GM12878 (cell line): ENCODE results near the gene LINC00237. TPM values are rescaled to one million over a fixed set of nuclear protein-coding genes. Genes with fewer than 3 reads are reported as not detected.

Experiments
- ATAC-seq: fragments of 200-7000 bp; cut with Tn5 transposase; 3 replicates; pipeline ENCODE4 v1.9.1; 2020; ENCODE audit warnings: mild to moderate bottlenecking, moderate library complexity
- BruUV-seq: library from RNA; stranded (reverse); fragments of 400-500 nt; replicated peaks from 2 replicates; lab custom pipeline; 2021; lab: Mats Ljungman, UMichigan
- CTCF ChIA-PET: fragments of 300-600 bp; sonication (Branson Sonifier 250); formaldehyde crosslinking; extraction: SDS; loops from one replicate; lab custom pipeline; 2021; ENCODE audit warnings: inconsistent platforms; lab: Yijun Ruan, JAX
- POLR2A ChIA-PET: fragments of 350-600 bp; formaldehyde crosslinking; extraction: SDS; loops from one replicate; lab custom pipeline; 2021; ENCODE audit warnings: inconsistent platforms; lab: Charles Lee
- RAD21 ChIA-PET: fragments of 300-600 bp; sonication (Branson Sonifier 250); formaldehyde crosslinking; loops from one replicate; lab custom pipeline; 2023; ENCODE audit warnings: antibody characterized with exemption; ENCODE audit not compliant: unreplicated experiment; lab: Charles Lee
- SMC1A ChIA-PET: fragments of 300-600 bp; sonication (Branson Sonifier 250); formaldehyde crosslinking; loops from one replicate; lab custom pipeline; 2023; ENCODE audit not compliant: unreplicated experiment, uncharacterized antibody; lab: Charles Lee
- DNase-seq: peaks from one replicate; pipeline ENCODE4 v3.0.0-alpha.2; 2011; ENCODE audit warnings: low read depth, low spot score
- FAIRE-seq: peaks from 3 replicates; lab custom pipeline; 2011; peaks lifted over from hg19 to GRCh38; lab: Jason Lieb, UNC
- H2AFZ ChIP-seq: 2 replicates; pipeline ENCODE4 v1.6.0; 2011; ENCODE audit warnings: low read depth, low read length, control low read depth; ENCODE audit not compliant: control insufficient read depth
- H3K27ac ChIP-seq: 2 replicates; pipeline ENCODE4 v1.5.1; 2011; ENCODE audit warnings: control low read depth; ENCODE audit not compliant: control insufficient read depth, insufficient read depth
- H3K27me3 ChIP-seq, 2 experiments: replicated peaks in 1 of 2; 2 replicates each; pipeline versions ENCODE4 v1.6.0 to v1.6.1; 2011; ENCODE audit warnings: low read length in 1 of 2; ENCODE audit not compliant: control insufficient read depth in 2 of 2, insufficient read depth in 2 of 2
- H3K36me3 ChIP-seq, 2 experiments: 2 replicates each; pipeline ENCODE4 v1.5.1; 2011; ENCODE audit warnings: low read length in 1 of 2; ENCODE audit not compliant: control insufficient read depth in 2 of 2, insufficient read depth in 2 of 2
- H3K4me1 ChIP-seq: 2 replicates; pipeline ENCODE4 v1.6.1; 2011; ENCODE audit warnings: mild to moderate bottlenecking, low read length, moderate library complexity, mixed read lengths; ENCODE audit not compliant: control insufficient read depth, insufficient read depth
- H3K4me2 ChIP-seq: 2 replicates; pipeline ENCODE4 v1.6.0; 2011; ENCODE audit warnings: control low read depth; ENCODE audit not compliant: control insufficient read depth, insufficient read depth
- H3K4me3 ChIP-seq: fragments of 200-600 bp; sonication (generic); 2 replicates; pipeline ENCODE4 v1.5.1; 2016
- H3K79me2 ChIP-seq: 2 replicates; pipeline ENCODE4 v1.6.0; 2011; ENCODE audit warnings: low read length; ENCODE audit not compliant: control insufficient read depth, insufficient read depth
- H3K9ac ChIP-seq: 2 replicates; pipeline ENCODE4 v1.8.0; 2011; ENCODE audit warnings: low read length, control low read depth, mixed read lengths; ENCODE audit not compliant: control insufficient read depth, insufficient read depth
- H3K9me3 ChIP-seq: replicated peaks from 3 replicates; pipeline ENCODE4 v1.5.1; 2011; ENCODE audit warnings: mild to moderate bottlenecking, low read length; ENCODE audit not compliant: control insufficient read depth, insufficient read depth
- H4K20me1 ChIP-seq: 2 replicates; pipeline ENCODE4 v1.6.0; 2011; ENCODE audit not compliant: control insufficient read depth, insufficient read depth
- BCL11A ChIP-seq: IDR thresholded peaks from 2 replicates; pipeline ENCODE4 v1.6.1; 2011; ENCODE audit warnings: low read depth, low read length
- MYC ChIP-seq: IDR thresholded peaks from 2 replicates; pipeline ENCODE4 v1.6.1; 2011; ENCODE audit warnings: mild to moderate bottlenecking, low read length, moderate library complexity, inconsistent platforms; ENCODE audit not compliant: insufficient read depth, insufficient replicate concordance, insufficient read length, severe bottlenecking
- POLR2AphosphoS2 ChIP-seq: IDR thresholded peaks from 2 replicates; pipeline ENCODE4 v1.6.1; 2011; ENCODE audit warnings: low read depth, mild to moderate bottlenecking, low read length, improper control_type of control experiment, moderate library complexity
- SRF ChIP-seq, 2 experiments: IDR thresholded peaks; 2 replicates each; pipeline ENCODE4 v1.6.1; 2011; ENCODE audit warnings: low read depth in 2 of 2, low read length in 2 of 2, mild to moderate bottlenecking in 1 of 2, moderate library complexity in 1 of 2
- TCF3 ChIP-seq: IDR thresholded peaks from 2 replicates; pipeline ENCODE4 v1.6.1; 2012; ENCODE audit warnings: low read depth, mild to moderate bottlenecking, low read length, borderline replicate concordance; ENCODE audit not compliant: insufficient read depth
- WRNIP1 ChIP-seq: IDR thresholded peaks from 2 replicates; pipeline ENCODE4 v1.6.1; 2011; ENCODE audit warnings: low read depth, low read length, improper control_type of control experiment, borderline replicate concordance
- ZBTB40 ChIP-seq: fragments of 450-650 bp; IDR thresholded peaks from 2 replicates; pipeline ENCODE4 v1.6.1; 2016; ENCODE audit warnings: mild to moderate bottlenecking, moderate library complexity, borderline replicate concordance
- WGBS: methylation state at CpG from one replicate; pipeline ENCODE4 v1.1.6; 2016; ENCODE audit warnings: low lambda C conversion rate; ENCODE audit not compliant: insufficient replicate concordance, insufficient coverage; ENCODE audit errors: missing lambda C conversion rate; 5-methylcytosine and 5-hydroxymethylcytosine counted together
- in situ Hi-C: fragments of 300-500 bp; cut with MboI; formaldehyde crosslinking; loops from 9 replicates; pipeline ENCODE4 v1.14.3; 2018; ENCODE audit warnings: mixed read lengths
- intact Hi-C: fragments of 100-400 bp; cut with micrococcal nuclease; formaldehyde crosslinking; loops from one replicate; pipeline ENCODE4 v1.14.2; 2022; ENCODE audit not compliant: unreplicated experiment
- polyA plus RNA-seq, 11 experiments: library from polyadenylated mRNA; depleted of rRNA in 4 of 11; unstranded in 6 of 11; stranded (reverse) in 5 of 11; fragments of >200 nt; fragmentation: Nextera tagmentation in 4 of 11; fragmentation: Illumina TruSeq in 1 of 11; extraction: Ambion mirVana in 4 of 11; extraction: Trizol in 1 of 11; gene quantifications; 1 replicate in 1 of 11; 2 replicates in 10 of 11; pipeline versions ENCODE4 v1.2.1 to v1.2.3, GENCODE V29; 2011 to 2016; ENCODE audit warnings: inconsistent platforms in 2 of 11, missing spikeins in 2 of 11, low read depth in 1 of 11
- total RNA-seq, 4 experiments: library from RNA; depleted of rRNA in 3 of 4; stranded (reverse); fragments of >200 nt in 3 of 4; fragmentation: Illumina TruSeq in 1 of 4; extraction: Trizol in 1 of 4; gene quantifications; 2 replicates each; pipeline versions ENCODE4 v1.2.1 to v1.2.3, GENCODE V29; 2013 to 2021

LINC00237 gene
- total and polyA plus RNA-seq, 10 of the 15 experiments (the other 5 are each of a cell fraction or from before 2014, with no cell fraction given), result not detected

DNA sequence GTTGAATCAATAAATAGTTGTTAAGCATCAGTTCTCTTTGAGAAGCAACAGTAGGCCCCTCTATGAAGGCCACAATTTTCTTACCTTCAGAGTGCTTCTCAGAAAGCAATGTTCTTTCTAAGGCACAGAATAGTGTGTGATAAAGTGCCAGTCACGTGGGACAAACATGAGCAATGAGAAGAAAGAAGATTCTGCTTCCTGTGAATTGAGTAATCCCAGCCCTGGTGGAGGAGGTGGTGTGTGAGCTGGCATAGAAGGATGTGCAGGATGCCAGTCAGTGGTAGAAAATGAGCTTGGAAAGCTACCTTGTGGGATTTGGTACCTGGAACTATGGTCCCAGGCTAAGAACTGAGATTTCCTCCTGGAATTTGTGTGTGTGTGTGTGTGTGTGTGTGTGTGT lies 41.4 kb upstream of the LINC00237 start (continued):
- TF ChIP-seq ZBTB40, result no peak
- no peak for TF ChIP-seq WRNIP1
- no peak for TF ChIP-seq SRF (IDR thresholded peaks at IDR 0.05; ENCODE audit: low read depth in 2 of 2, low read length in 2 of 2)
- no peak for TF ChIP-seq TCF3
- TF ChIP-seq BCL11A, result no peak
- no peak for TF ChIP-seq MYC

DNA sequence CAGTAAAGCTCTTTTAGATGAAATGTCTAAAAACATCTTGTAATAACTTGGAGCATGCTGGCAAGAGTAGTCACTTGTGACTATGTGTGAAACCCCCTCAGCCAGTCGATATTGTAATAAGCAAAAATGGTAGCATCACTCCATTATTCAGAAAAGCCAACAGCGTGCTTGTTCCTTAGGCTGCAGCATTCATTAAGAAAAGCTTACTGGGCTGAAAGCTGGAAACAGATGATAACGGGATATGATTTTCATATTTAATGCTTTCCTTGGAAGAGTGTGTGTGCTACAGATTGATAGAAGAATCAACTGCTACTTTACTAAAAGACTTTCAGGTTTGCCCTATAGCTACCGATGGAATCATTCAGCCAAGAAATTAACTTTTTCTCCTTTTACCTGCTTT lies 40.1 kb upstream of the LINC00237 start:
- BruUV-seq, result no TSS peak
- ATAC-seq, result no peak
- H3K9ac ChIP-seq, result no peak overlapping the region
- H3K27ac ChIP-seq, result no peak overlapping the region
- H3K9me3 ChIP-seq, result no peaks in the 10 kb centered on the region
- H3K36me3 ChIP-seq, result no peaks in the 10 kb centered on the region
- 95% methylated on average over 4 of the region's 4 CpGs for WGBS
- H4K20me1 ChIP-seq, result no peaks in the 10 kb centered on the region
- in situ Hi-C loops (loop anchor here (10.0 kb wide), 1 partner anchor 59 kb away; no protein-coding TSS in a partner anchor), intact Hi-C loops (no loop called here)
- H3K79me2 ChIP-seq, result no peaks in the 10 kb centered on the region
- H3K4me1 ChIP-seq, result no peaks in the 10 kb centered on the region
- FAIRE-seq, result no peak
- no peak for TF ChIP-seq POLR2AphosphoS2
- ChIA-PET RAD21 (no interaction called here), SMC1A (interaction anchor here (1.2 kb wide), 1 partner anchor 10 kb away, joined by 3 read pairs; no protein-coding TSS in a partner anchor), POLR2A (no interaction called here), CTCF (no interaction called here)
- no peaks in the 10 kb centered on the region; a peak in 1 of 4 replicates for H3K27me3 ChIP-seq
- no peak for DNase-seq
- no peak overlapping the region for H3K4me3 ChIP-seq
- H3K4me2 ChIP-seq, result no peak overlapping the region
- H2AFZ ChIP-seq, result no peak overlapping the region
